SK-N-SH (cell line): ENCODE data around the gene ZC3H12C. TPM values are rescaled to one million over a fixed set of nuclear protein-coding genes. Genes with fewer than 3 reads are reported as not detected.

Source experiments
- CTCF ChIA-PET: fragments of 300-600, 350-600 bp; formaldehyde crosslinking; extraction: SDS; loops from one replicate; lab custom pipeline; 2021; lab: Yijun Ruan, JAX
- POLR2A ChIA-PET: fragments of 350-600 bp; sonication (Branson Sonifier 250); formaldehyde crosslinking; extraction: SDS; loops from one replicate; lab custom pipeline; 2020; ENCODE audit warnings: antibody characterized with exemption, inconsistent platforms; lab: Yijun Ruan, JAX
- DNase-seq: peaks from one replicate; pipeline ENCODE4 v3.0.0; 2012
- H2AFZ ChIP-seq: fragments of 200-600 bp; sonication (generic); 2 replicates; pipeline ENCODE4 v1.8.1; 2016; ENCODE audit warnings: antibody characterized with exemption, mild to moderate bottlenecking, low read depth
- H3F3A ChIP-seq: fragments of 200-600 bp; sonication (generic); replicated peaks from 2 replicates; pipeline ENCODE3; 2016; ENCODE audit warnings: antibody characterized with exemption, mild to moderate bottlenecking; ENCODE audit not compliant: insufficient read depth
- H3K27ac ChIP-seq, 2 experiments: fragments of 200-500 bp in 1 of 2; fragments of 200-600 bp in 1 of 2; sonication (Bioruptor generic) in 1 of 2; sonication (generic), shearing (Covaris generic) in 1 of 2; 2 replicates each; pipeline versions ENCODE4 v1.5.1 to v1.6.1; 2014 to 2016; ENCODE audit warnings: low read depth in 2 of 2, inconsistent platforms in 1 of 2, low read length in 1 of 2, mild to moderate bottlenecking in 1 of 2, mixed read lengths in 1 of 2
- H3K27me3 ChIP-seq: fragments of 200-600 bp; sonication (generic), shearing (Covaris generic); 2 replicates; pipeline ENCODE4 v1.6.1; 2016; ENCODE audit warnings: mixed run types; ENCODE audit not compliant: insufficient read depth
- H3K36me3 ChIP-seq, 2 experiments: fragments of 200-500 bp in 1 of 2; fragments of 200-600 bp in 1 of 2; sonication (Bioruptor generic) in 1 of 2; sonication (generic) in 1 of 2; replicated peaks in 1 of 2; 2 replicates each; pipeline versions ENCODE3 to v1.5.1; 2014 to 2016; ENCODE audit warnings: low read length in 1 of 2, mild to moderate bottlenecking in 1 of 2; ENCODE audit not compliant: insufficient read depth in 2 of 2, control insufficient read depth in 1 of 2
- H3K4me1 ChIP-seq, 2 experiments: fragments of 200-500 bp in 1 of 2; fragments of 200-600 bp in 1 of 2; sonication (Bioruptor generic) in 1 of 2; sonication (generic), shearing (Covaris generic) in 1 of 2; 2 replicates each; pipeline versions ENCODE4 v1.5.1 to v1.6.1; 2014 to 2016; ENCODE audit warnings: low read depth in 1 of 2, low read length in 1 of 2, mixed run types in 1 of 2; ENCODE audit not compliant: insufficient read depth in 2 of 2, control insufficient read depth in 1 of 2
- H3K4me2 ChIP-seq: fragments of 200-600 bp; sonication (generic), shearing (Covaris generic); 2 replicates; pipeline ENCODE4 v1.6.1; 2017; ENCODE audit warnings: mixed run types
- H3K4me3 ChIP-seq, 2 experiments: fragments of 200-500 bp in 1 of 2; fragments of 200-600 bp in 1 of 2; sonication (Bioruptor generic) in 1 of 2; sonication (generic), shearing (Covaris generic) in 1 of 2; 2 replicates each; pipeline versions ENCODE4 v1.5.1 to v1.8.1; 2014 to 2016; ENCODE audit warnings: low read depth in 2 of 2, inconsistent platforms in 1 of 2, low read length in 1 of 2, mild to moderate bottlenecking in 1 of 2, mixed read lengths in 1 of 2, moderate library complexity in 1 of 2
- H3K79me2 ChIP-seq: fragments of 200-600 bp; sonication (generic); 2 replicates; pipeline ENCODE4 v1.8.1; 2017; ENCODE audit warnings: mild to moderate bottlenecking; ENCODE audit not compliant: insufficient read depth
- H3K9ac ChIP-seq: fragments of 200-600 bp; sonication (generic); 2 replicates; pipeline ENCODE4 v1.6.1; 2017; ENCODE audit warnings: mixed run types
- H3K9me2 ChIP-seq: fragments of 200-600 bp; sonication (generic); 2 replicates; pipeline ENCODE4 v1.6.1; 2017; ENCODE audit warnings: mixed run types
- H3K9me3 ChIP-seq: fragments of 200-600 bp; sonication (generic); 2 replicates; pipeline ENCODE4 v1.6.1; 2017; ENCODE audit warnings: mixed run types, mild to moderate bottlenecking, moderate library complexity
- H4K20me1 ChIP-seq: fragments of 200-600 bp; sonication (generic); 2 replicates; pipeline ENCODE4 v1.6.1; 2017; ENCODE audit warnings: mild to moderate bottlenecking, mixed run types; ENCODE audit not compliant: insufficient read depth
- CHD2 ChIP-seq: fragments of 150-350 bp; IDR thresholded peaks from 2 replicates; pipeline ENCODE4 v1.6.1; 2018; ENCODE audit warnings: low read length; ENCODE audit not compliant: partially characterized antibody
- ELF1 ChIP-seq: IDR thresholded peaks from 2 replicates; pipeline ENCODE4 v1.4.0; 2012
- EP300 ChIP-seq, 2 experiments: IDR thresholded peaks; 2 replicates each; pipeline versions ENCODE4 v1.4.0 to v1.6.1; 2012; ENCODE audit warnings: borderline replicate concordance in 1 of 2, low read depth in 1 of 2, low read length in 1 of 2
- FOSL2 ChIP-seq: IDR thresholded peaks from 2 replicates; pipeline ENCODE4 v1.4.0; 2012; ENCODE audit warnings: low read depth, mild to moderate bottlenecking, moderate library complexity, borderline replicate concordance
- FOXM1 ChIP-seq: IDR thresholded peaks from 2 replicates; pipeline ENCODE4 v1.4.0; 2012; ENCODE audit warnings: low read depth, mild to moderate bottlenecking
- GABPA ChIP-seq: IDR thresholded peaks from 2 replicates; pipeline ENCODE4 v1.4.0; 2012; ENCODE audit warnings: low read depth, mild to moderate bottlenecking
- GATA2 ChIP-seq: sonication (generic); formaldehyde crosslinking; IDR thresholded peaks from 2 replicates; pipeline ENCODE4 v1.5.0; 2020; ENCODE audit warnings: mild to moderate bottlenecking, missing genetic modification reagents
- IRF3 ChIP-seq: fragments of 150-350 bp; IDR thresholded peaks from 2 replicates; pipeline ENCODE4 v1.6.1; 2016; ENCODE audit warnings: mild to moderate bottlenecking, low read depth, low read length
- JUND ChIP-seq: IDR thresholded peaks from 2 replicates; pipeline ENCODE4 v1.4.0; 2012
- MEF2A ChIP-seq: IDR thresholded peaks from 2 replicates; pipeline ENCODE4 v1.4.0; 2012; ENCODE audit warnings: low read depth, borderline replicate concordance
- MXI1 ChIP-seq: IDR thresholded peaks from 2 replicates; pipeline ENCODE4 v1.6.1; 2012; ENCODE audit warnings: mild to moderate bottlenecking, low read depth, low read length, improper control_type of control experiment
- POLR2AphosphoS5 ChIP-seq: IDR thresholded peaks from 2 replicates; pipeline ENCODE4 v1.6.1; 2012; ENCODE audit warnings: low read depth, low read length
- RCOR1 ChIP-seq: fragments of 150-350 bp; IDR thresholded peaks from 2 replicates; pipeline ENCODE4 v1.6.1; 2017; ENCODE audit warnings: antibody characterized with exemption, low read length
- SIN3A ChIP-seq: IDR thresholded peaks from 2 replicates; pipeline ENCODE4 v1.6.1; 2012; ENCODE audit warnings: low read depth, mild to moderate bottlenecking, low read length, moderate library complexity, borderline replicate concordance
- SMC3 ChIP-seq: IDR thresholded peaks from 2 replicates; pipeline ENCODE4 v1.6.1; 2012; ENCODE audit warnings: low read depth, low read length, improper control_type of control experiment
- TCF12 ChIP-seq: IDR thresholded peaks from 2 replicates; pipeline ENCODE4 v1.4.0; 2012
- WGBS: methylation state at CpG from one replicate; pipeline ENCODE4 v1.1.6; 2017; ENCODE audit warnings: low lambda C conversion rate; 5-methylcytosine and 5-hydroxymethylcytosine counted together
- polyA plus RNA-seq, 3 experiments: library from polyadenylated mRNA; depleted of rRNA; stranded (reverse); fragments of >200 nt; gene quantifications; 2 replicates each; pipeline ENCODE4 v1.2.3, GENCODE V29; 2012
- TF ChIP-seq, protein P1 (sequence below): IDR thresholded peaks from 2 replicates; pipeline ENCODE4; 2012

ZC3H12C gene
- polyA plus RNA-seq, 1 of the 3 experiments (the other 2 are of a cell fraction), result 2.8 TPM

DNA sequence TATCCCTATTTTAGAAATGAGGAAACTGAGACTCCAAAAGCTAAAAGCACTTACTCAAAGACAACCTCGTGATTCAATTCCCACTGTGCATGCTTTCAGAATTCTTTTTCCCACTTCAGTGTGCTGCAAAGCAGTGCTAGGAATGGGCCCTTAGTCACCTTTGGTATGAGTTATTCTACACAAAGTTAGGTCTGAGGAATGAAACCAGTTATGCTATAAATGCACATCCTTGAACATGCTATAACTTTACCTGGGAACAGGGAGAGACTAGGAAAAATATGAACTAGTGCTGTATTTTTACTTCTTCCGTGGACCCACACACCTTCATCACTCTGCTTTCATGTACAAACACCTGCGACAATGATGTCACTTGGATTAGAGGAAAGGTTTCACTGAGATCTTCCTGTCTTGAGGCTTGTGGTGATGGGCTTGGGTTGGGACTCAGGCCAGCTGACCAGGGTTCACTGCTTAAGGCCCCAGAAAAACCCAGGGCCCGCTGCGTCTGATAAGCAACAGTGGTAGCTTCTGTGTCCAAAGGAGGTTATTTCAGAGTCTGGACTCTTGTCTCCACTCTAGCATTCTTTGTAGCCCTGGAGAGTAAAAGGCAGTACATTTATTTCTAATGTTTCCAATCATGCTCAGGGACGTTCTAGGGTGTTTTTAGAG is 81.6 kb downstream of the ZC3H12C start:
- Histone ChIP-seq H4K20me1 (no peaks in the 10 kb centered on the region), H3K9ac (no peak overlapping the region), H3K4me3 (no peak overlapping the region), H3K9me2 (no peaks in the 10 kb centered on the region), H3F3A (peaks cover 3% of the 10 kb centered on the region), H3K9me3 (no peaks in the 10 kb centered on the region), H3K4me1 (peaks cover 0 to 23% of the 10 kb centered on the region in 2 experiments; a peak in 1 of 4 replicates), H2AFZ (no peak overlapping the region), H3K79me2 (no peaks in the 10 kb centered on the region), H3K36me3 (peaks cover 0 to 2% of the 10 kb centered on the region in 2 experiments), H3K27ac (no peak overlapping the region), H3K4me2 (no peak overlapping the region), H3K27me3 (no peaks in the 10 kb centered on the region)
- DNase-seq, result no peak
- TF ChIP-seq SMC3 (no peak), EP300 (IDR thresholded peaks at IDR 0.05; ENCODE audit: borderline replicate concordance in 1 of 2, low read depth in 1 of 2, low read length in 1 of 2) (no peak), MXI1 (no peak), ELF1 (no peak)
- ChIA-PET CTCF (interaction anchor here (0.7 to 1.5 kb wide), 6 partner anchors 9 to 1056 kb away, joined by 3 to 5 read pairs (median 3); no protein-coding TSS in a partner anchor), POLR2A (no interaction called here)
- WGBS, result 98% methylated on average over 6 of the region's 6 CpGs

DNA sequence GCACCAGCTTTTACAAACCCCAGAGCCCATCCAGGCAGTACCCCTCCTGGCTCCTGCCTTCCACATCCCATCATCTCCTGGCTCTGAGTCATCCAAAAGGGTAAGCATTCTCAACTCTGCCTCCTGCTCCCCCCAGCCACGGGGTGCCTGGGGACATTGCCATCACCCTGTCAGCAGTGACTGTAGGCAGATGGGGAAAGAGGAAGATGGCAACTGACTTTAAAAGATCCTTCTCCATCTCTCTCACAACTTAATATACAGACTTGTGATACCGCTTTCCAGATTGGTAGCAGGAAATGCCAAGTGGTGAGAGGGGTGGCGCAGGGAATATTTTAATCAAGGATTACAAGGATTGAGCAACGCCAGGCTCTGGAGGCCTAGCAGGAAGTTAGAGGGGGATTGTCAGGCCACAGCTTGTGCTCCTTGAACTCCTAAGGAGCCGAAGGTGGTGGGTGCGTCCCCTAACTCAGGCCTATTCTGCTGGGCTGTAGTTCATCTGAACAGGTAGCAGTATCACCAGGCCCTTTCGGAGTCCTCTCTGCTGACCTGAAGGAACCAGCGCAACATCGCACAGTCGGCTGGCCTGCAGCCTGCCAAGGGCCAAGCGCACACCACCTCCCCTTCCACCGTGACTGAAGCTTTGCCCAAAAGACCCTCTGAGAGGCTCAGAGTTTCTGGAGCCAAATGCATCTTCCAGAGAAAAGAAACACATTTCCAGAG is 83.3 kb downstream of the ZC3H12C start:
- 90% methylated on average over 9 of the region's 12 CpGs for WGBS

More for the DNA sequence above, 83.3 kb downstream of the ZC3H12C start:
- Histone ChIP-seq H3K4me2 (no peak overlapping the region), H3K27me3 (no peaks in the 10 kb centered on the region), H3K79me2 (no peaks in the 10 kb centered on the region), H3K36me3 (no peaks in the 10 kb centered on the region), H4K20me1 (no peaks in the 10 kb centered on the region), H3K9me2 (no peaks in the 10 kb centered on the region), H2AFZ (no peak overlapping the region), H3K9ac (no peak overlapping the region), H3K4me1 (peaks cover 0 to 23% of the 10 kb centered on the region in 2 experiments; a peak in 1 of 4 replicates), H3K4me3 (no peak overlapping the region), H3K27ac (no peak overlapping the region), H3K9me3 (no peaks in the 10 kb centered on the region), H3F3A (peaks cover 3% of the 10 kb centered on the region)
- no peak for DNase-seq
- TF ChIP-seq MXI1, result no peak
- TF ChIP-seq GATA2, result no peak
- TF ChIP-seq TCF12, result peak; percentile 8; the same call in 1 of the 2 replicates
- no peak for TF ChIP-seq SIN3A
- TF ChIP-seq, protein P1, sequence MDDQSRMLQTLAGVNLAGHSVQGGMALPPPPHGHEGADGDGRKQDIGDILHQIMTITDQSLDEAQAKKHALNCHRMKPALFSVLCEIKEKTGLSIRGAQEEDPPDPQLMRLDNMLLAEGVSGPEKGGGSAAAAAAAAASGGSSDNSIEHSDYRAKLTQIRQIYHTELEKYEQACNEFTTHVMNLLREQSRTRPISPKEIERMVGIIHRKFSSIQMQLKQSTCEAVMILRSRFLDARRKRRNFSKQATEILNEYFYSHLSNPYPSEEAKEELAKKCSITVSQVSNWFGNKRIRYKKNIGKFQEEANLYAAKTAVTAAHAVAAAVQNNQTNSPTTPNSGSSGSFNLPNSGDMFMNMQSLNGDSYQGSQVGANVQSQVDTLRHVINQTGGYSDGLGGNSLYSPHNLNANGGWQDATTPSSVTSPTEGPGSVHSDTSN, result no peak
- TF ChIP-seq GABPA, result no peak
- 0 out of 2 replicates have a peak, but pooled peaks have one; percentile 13 for TF ChIP-seq JUND
- TF ChIP-seq MEF2A, result no peak
- no peak for TF ChIP-seq CHD2
- no peak for TF ChIP-seq EP300 (IDR thresholded peaks at IDR 0.05; ENCODE audit: borderline replicate concordance in 1 of 2, low read depth in 1 of 2, low read length in 1 of 2)
- no peak for TF ChIP-seq FOXM1
- TF ChIP-seq RCOR1, result no peak
- TF ChIP-seq FOSL2, result peak; percentile 23; the same call in 1 of the 2 replicates
- TF ChIP-seq POLR2AphosphoS5, result no peak
- no peak for TF ChIP-seq ELF1
- no peak for TF ChIP-seq IRF3
- CTCF ChIA-PET, result interaction anchor here (1.0 kb wide), 1 partner anchor 11 kb away, joined by 3 read pairs; no protein-coding TSS in a partner anchor
- POLR2A ChIA-PET, result no interaction called here
